ENCODE data around the gene RGP1.

DNA sequence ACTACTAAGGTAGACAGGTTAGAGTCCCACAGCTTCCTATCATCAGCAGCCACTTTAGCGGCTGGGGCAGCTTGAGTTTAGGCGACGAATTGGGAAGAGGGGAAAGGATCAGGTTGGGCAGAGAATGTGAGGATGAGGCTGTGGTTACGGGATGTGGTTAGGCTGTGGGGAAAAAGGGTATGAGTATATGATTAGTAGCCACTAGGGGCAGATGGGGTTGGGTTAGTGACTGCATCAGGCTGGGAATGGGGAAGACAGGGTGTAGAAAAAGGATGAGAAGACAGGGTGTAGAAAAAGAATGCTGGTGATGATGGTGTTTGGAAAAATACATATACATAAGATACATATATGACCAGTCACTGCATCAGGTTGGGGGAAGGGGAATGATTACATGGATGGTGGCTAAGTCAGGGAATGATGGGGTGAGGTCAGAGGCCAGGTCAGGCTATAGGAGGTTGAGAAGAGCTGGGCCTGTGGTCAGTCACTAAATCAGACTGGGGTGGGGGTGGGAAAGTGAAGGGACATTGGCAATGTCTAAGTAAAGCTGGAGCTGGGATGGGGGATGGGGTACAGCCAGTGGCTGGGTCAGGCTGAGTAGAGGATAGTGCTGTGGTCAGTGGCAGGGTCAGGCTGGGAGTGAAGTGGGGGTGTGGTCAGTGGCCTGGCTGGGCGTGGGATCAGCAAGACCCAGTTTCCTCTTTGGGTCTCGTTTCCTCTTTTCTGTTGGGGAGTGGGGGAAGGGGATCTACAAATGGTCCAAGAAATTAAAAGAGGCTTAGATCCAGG, 19.2 kb upstream of the RGP1 start:
- TF ChIP-seq EZH2 (IDR thresholded peaks at IDR 0.05; ENCODE audit: insufficient read depth, poor library complexity, severe bottlenecking) (no peak), EZH2phosphoT487 (IDR thresholded peaks at IDR 0.05; ENCODE audit: insufficient read depth, low read depth) (no peak)

Data from GM23248 (cell line).